Measurements from ENCODE around the gene SNAI3. TPM values are rescaled to one million over a fixed set of nuclear protein-coding genes. Genes with fewer than 3 reads are reported as not detected.
A peak's percentile ranks its signal among the peaks of the same experiment; 100 is the strongest.

The SNAI3 gene
- total and polyA plus RNA-seq, 9 of the 15 experiments (the other 6 are each of a cell fraction or from before 2014, with no cell fraction given), result 0.04 to 4.1 (median 0.80) TPM; not detected in 1

DNA sequence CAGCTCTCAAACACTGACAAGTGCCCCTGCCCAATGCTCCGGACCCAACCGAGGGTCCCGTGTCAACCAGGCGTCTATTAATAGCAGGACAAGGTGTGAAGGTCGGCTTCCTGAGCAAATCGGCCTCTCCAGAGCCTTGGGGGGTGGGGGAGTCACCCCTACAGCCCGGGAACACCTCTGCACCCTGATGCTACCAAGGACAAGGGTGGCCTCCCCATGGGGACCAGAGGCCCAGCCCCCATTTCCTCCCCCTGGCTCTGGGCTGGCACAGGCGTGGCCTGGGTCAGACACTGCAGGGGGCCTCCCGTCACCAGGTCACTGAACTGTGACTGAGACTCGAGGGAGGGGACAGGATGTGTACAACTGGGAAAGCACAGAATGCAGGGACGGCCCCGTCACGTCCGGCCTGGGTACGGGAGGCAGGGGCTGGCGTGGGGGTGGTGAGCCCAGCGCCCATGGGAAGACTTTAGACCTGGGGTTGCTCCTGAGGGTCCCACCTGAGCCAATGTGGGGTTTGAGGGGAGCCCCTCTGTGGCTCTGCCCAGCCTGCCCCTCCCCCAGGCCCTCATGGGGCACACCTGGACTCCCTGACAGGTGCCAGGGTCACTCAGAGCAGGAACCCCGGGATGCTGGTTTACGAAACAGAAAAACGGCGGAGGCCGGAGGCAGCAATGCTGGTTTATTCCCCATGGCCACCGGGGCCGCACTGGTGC is 34.9 kb downstream of the SNAI3 start (continued):
- TF ChIP-seq, protein P1, sequence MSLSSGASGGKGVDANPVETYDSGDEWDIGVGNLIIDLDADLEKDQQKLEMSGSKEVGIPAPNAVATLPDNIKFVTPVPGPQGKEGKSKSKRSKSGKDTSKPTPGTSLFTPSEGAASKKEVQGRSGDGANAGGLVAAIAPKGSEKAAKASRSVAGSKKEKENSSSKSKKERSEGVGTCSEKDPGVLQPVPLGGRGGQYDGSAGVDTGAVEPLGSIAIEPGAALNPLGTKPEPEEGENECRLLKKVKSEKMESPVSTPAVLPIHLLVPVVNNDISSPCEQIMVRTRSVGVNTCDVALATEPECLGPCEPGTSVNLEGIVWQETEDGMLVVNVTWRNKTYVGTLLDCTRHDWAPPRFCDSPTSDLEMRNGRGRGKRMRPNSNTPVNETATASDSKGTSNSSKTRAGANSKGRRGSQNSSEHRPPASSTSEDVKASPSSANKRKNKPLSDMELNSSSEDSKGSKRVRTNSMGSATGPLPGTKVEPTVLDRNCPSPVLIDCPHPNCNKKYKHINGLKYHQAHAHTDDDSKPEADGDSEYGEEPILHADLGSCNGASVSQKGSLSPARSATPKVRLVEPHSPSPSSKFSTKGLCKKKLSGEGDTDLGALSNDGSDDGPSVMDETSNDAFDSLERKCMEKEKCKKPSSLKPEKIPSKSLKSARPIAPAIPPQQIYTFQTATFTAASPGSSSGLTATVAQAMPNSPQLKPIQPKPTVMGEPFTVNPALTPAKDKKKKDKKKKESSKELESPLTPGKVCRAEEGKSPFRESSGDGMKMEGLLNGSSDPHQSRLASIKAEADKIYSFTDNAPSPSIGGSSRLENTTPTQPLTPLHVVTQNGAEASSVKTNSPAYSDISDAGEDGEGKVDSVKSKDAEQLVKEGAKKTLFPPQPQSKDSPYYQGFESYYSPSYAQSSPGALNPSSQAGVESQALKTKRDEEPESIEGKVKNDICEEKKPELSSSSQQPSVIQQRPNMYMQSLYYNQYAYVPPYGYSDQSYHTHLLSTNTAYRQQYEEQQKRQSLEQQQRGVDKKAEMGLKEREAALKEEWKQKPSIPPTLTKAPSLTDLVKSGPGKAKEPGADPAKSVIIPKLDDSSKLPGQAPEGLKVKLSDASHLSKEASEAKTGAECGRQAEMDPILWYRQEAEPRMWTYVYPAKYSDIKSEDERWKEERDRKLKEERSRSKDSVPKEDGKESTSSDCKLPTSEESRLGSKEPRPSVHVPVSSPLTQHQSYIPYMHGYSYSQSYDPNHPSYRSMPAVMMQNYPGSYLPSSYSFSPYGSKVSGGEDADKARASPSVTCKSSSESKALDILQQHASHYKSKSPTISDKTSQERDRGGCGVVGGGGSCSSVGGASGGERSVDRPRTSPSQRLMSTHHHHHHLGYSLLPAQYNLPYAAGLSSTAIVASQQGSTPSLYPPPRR (CRISPR knock-in tag; IDR thresholded peaks at IDR 0.05; ENCODE audit: borderline replicate concordance), result no peak
- TF ChIP-seq ZBTB7A (IDR thresholded peaks at IDR 0.05; ENCODE audit: borderline replicate concordance, control insufficient read depth, low read depth, low read length) (peak; percentile 74), RNF2 (IDR thresholded peaks at IDR 0.05) (no peak), MCM3 (IDR thresholded peaks at IDR 0.05) (no peak), RAD51 (IDR thresholded peaks at IDR 0.05; ENCODE audit: borderline replicate concordance, low read depth) (no peak), ATF7 (IDR thresholded peaks at IDR 0.05) (peak; percentile 47; the same call in 1 of the 2 replicates), HDAC1 (IDR thresholded peaks at IDR 0.05) (peak in 1 of 2 experiments; percentile 16; a peak in 2 of 4 replicates), L3MBTL2 (IDR thresholded peaks at IDR 0.05) (peak; percentile 49; the same call in 1 of the 2 replicates), ZNF384 (IDR thresholded peaks at IDR 0.05; ENCODE audit: low read depth, low read length) (no peak), ZKSCAN3 (CRISPR knock-in tag; IDR thresholded peaks at IDR 0.05) (no peak), STAG1 (CRISPR knock-in tag; IDR thresholded peaks at IDR 0.05; ENCODE audit: borderline replicate concordance) (no peak), BRF1 (IDR thresholded peaks at IDR 0.05; ENCODE audit: borderline replicate concordance, extremely low read depth, insufficient read length) (no peak), ESRRB (CRISPR knock-in tag; IDR thresholded peaks at IDR 0.05; ENCODE audit: borderline replicate concordance) (no peak), ZNF77 (CRISPR knock-in tag; IDR thresholded peaks at IDR 0.05) (no peak), JUND (IDR thresholded peaks at IDR 0.05; ENCODE audit: borderline replicate concordance, low read depth, low read length) (no peak), JUND (tag; IDR thresholded peaks at IDR 0.05; ENCODE audit: borderline replicate concordance, low read depth, low read length) (peak; percentile 38; the same call in 1 of the 3 replicates)
- TF ChIP-seq, protein P2, sequence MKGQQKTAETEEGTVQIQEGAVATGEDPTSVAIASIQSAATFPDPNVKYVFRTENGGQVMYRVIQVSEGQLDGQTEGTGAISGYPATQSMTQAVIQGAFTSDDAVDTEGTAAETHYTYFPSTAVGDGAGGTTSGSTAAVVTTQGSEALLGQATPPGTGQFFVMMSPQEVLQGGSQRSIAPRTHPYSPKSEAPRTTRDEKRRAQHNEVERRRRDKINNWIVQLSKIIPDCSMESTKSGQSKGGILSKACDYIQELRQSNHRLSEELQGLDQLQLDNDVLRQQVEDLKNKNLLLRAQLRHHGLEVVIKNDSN (CRISPR knock-in tag; IDR thresholded peaks at IDR 0.05), result no peak
- TF ChIP-seq, protein P3, sequence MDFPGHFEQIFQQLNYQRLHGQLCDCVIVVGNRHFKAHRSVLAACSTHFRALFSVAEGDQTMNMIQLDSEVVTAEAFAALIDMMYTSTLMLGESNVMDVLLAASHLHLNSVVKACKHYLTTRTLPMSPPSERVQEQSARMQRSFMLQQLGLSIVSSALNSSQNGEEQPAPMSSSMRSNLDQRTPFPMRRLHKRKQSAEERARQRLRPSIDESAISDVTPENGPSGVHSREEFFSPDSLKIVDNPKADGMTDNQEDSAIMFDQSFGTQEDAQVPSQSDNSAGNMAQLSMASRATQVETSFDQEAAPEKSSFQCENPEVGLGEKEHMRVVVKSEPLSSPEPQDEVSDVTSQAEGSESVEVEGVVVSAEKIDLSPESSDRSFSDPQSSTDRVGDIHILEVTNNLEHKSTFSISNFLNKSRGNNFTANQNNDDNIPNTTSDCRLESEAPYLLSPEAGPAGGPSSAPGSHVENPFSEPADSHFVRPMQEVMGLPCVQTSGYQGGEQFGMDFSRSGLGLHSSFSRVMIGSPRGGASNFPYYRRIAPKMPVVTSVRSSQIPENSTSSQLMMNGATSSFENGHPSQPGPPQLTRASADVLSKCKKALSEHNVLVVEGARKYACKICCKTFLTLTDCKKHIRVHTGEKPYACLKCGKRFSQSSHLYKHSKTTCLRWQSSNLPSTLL (IDR thresholded peaks at IDR 0.05), result no peak
- TF ChIP-seq, protein P4, sequence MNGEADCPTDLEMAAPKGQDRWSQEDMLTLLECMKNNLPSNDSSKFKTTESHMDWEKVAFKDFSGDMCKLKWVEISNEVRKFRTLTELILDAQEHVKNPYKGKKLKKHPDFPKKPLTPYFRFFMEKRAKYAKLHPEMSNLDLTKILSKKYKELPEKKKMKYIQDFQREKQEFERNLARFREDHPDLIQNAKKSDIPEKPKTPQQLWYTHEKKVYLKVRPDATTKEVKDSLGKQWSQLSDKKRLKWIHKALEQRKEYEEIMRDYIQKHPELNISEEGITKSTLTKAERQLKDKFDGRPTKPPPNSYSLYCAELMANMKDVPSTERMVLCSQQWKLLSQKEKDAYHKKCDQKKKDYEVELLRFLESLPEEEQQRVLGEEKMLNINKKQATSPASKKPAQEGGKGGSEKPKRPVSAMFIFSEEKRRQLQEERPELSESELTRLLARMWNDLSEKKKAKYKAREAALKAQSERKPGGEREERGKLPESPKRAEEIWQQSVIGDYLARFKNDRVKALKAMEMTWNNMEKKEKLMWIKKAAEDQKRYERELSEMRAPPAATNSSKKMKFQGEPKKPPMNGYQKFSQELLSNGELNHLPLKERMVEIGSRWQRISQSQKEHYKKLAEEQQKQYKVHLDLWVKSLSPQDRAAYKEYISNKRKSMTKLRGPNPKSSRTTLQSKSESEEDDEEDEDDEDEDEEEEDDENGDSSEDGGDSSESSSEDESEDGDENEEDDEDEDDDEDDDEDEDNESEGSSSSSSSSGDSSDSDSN (IDR thresholded peaks at IDR 0.05; ENCODE audit: borderline replicate concordance in 1 of 2, low read depth in 2 of 2, low read length in 2 of 2), result no peak

Data from K562 (cell line).